GM12874 (cell line): ENCODE results near the gene C16orf74.

Source experiments
- CTCF ChIP-seq: IDR thresholded peaks from 2 replicates; pipeline ENCODE4 v1.5.1; 2011; ENCODE audit warnings: low read depth, mild to moderate bottlenecking, control low read depth, low read length, moderate library complexity; ENCODE audit not compliant: insufficient read depth

The C16orf74 gene

GRCh38 chr16:85687651-85688471, 63.0 kb downstream of the C16orf74 start:
- TF ChIP-seq CTCF, result no peak

GRCh38 chr16:85686912-85687591, 63.8 kb downstream of the C16orf74 start:
- no peak for TF ChIP-seq CTCF

- no peak for TF ChIP-seq CTCF
These were observed 65.6 kb downstream of the C16orf74 start for GRCh38 chr16:85685251-85685650.

GRCh38 chr16:85683363-85683762, 67.5 kb downstream of the C16orf74 start:
- TF ChIP-seq CTCF, result no peak

- TF ChIP-seq CTCF, result no peak
These were observed 68.4 kb downstream of the C16orf74 start for GRCh38 chr16:85682516-85682915.

GRCh38 chr16:85681255-85681654, 69.6 kb downstream of the C16orf74 start:
- no peak for TF ChIP-seq CTCF

- no peak for TF ChIP-seq CTCF
These were observed 70.4 kb downstream of the C16orf74 start for GRCh38 chr16:85680352-85680944.
